GM12878 (cell line): ENCODE data around the gene EFNA2. TPM values are rescaled to one million over a fixed set of nuclear protein-coding genes. Genes with fewer than 3 reads are reported as not detected.

Source experiments
- ATAC-seq: fragments of 200-7000 bp; cut with Tn5 transposase; 3 replicates; pipeline ENCODE4 v1.9.1; 2020; ENCODE audit warnings: mild to moderate bottlenecking, moderate library complexity
- BruUV-seq: library from RNA; stranded (reverse); fragments of 400-500 nt; replicated peaks from 2 replicates; lab custom pipeline; 2021; lab: Mats Ljungman, UMichigan
- CTCF ChIA-PET: fragments of 300-600 bp; sonication (Branson Sonifier 250); formaldehyde crosslinking; extraction: SDS; loops from one replicate; lab custom pipeline; 2021; ENCODE audit warnings: inconsistent platforms; lab: Yijun Ruan, JAX
- POLR2A ChIA-PET: fragments of 350-600 bp; formaldehyde crosslinking; extraction: SDS; loops from one replicate; lab custom pipeline; 2021; ENCODE audit warnings: inconsistent platforms; lab: Charles Lee
- RAD21 ChIA-PET: fragments of 300-600 bp; sonication (Branson Sonifier 250); formaldehyde crosslinking; loops from one replicate; lab custom pipeline; 2023; ENCODE audit warnings: antibody characterized with exemption; ENCODE audit not compliant: unreplicated experiment; lab: Charles Lee
- SMC1A ChIA-PET: fragments of 300-600 bp; sonication (Branson Sonifier 250); formaldehyde crosslinking; loops from one replicate; lab custom pipeline; 2023; ENCODE audit not compliant: unreplicated experiment, uncharacterized antibody; lab: Charles Lee
- DNase-seq: peaks from one replicate; pipeline ENCODE4 v3.0.0-alpha.2; 2011; ENCODE audit warnings: low read depth, low spot score
- FAIRE-seq: peaks from 3 replicates; lab custom pipeline; 2011; peaks lifted over from hg19 to GRCh38; lab: Jason Lieb, UNC
- H2AFZ ChIP-seq: 2 replicates; pipeline ENCODE4 v1.6.0; 2011; ENCODE audit warnings: low read depth, low read length, control low read depth; ENCODE audit not compliant: control insufficient read depth
- H3K27ac ChIP-seq: 2 replicates; pipeline ENCODE4 v1.5.1; 2011; ENCODE audit warnings: control low read depth; ENCODE audit not compliant: control insufficient read depth, insufficient read depth
- H3K27me3 ChIP-seq, 2 experiments: replicated peaks in 1 of 2; 2 replicates each; pipeline versions ENCODE4 v1.6.0 to v1.6.1; 2011; ENCODE audit warnings: low read length in 1 of 2; ENCODE audit not compliant: control insufficient read depth in 2 of 2, insufficient read depth in 2 of 2
- H3K36me3 ChIP-seq, 2 experiments: 2 replicates each; pipeline ENCODE4 v1.5.1; 2011; ENCODE audit warnings: low read length in 1 of 2; ENCODE audit not compliant: control insufficient read depth in 2 of 2, insufficient read depth in 2 of 2
- H3K4me1 ChIP-seq: 2 replicates; pipeline ENCODE4 v1.6.1; 2011; ENCODE audit warnings: mild to moderate bottlenecking, low read length, moderate library complexity, mixed read lengths; ENCODE audit not compliant: control insufficient read depth, insufficient read depth
- H3K4me2 ChIP-seq: 2 replicates; pipeline ENCODE4 v1.6.0; 2011; ENCODE audit warnings: control low read depth; ENCODE audit not compliant: control insufficient read depth, insufficient read depth
- H3K4me3 ChIP-seq: fragments of 200-600 bp; sonication (generic); 2 replicates; pipeline ENCODE4 v1.5.1; 2016
- H3K79me2 ChIP-seq: 2 replicates; pipeline ENCODE4 v1.6.0; 2011; ENCODE audit warnings: low read length; ENCODE audit not compliant: control insufficient read depth, insufficient read depth
- H3K9ac ChIP-seq: 2 replicates; pipeline ENCODE4 v1.8.0; 2011; ENCODE audit warnings: low read length, control low read depth, mixed read lengths; ENCODE audit not compliant: control insufficient read depth, insufficient read depth
- H3K9me3 ChIP-seq: replicated peaks from 3 replicates; pipeline ENCODE4 v1.5.1; 2011; ENCODE audit warnings: mild to moderate bottlenecking, low read length; ENCODE audit not compliant: control insufficient read depth, insufficient read depth
- H4K20me1 ChIP-seq: 2 replicates; pipeline ENCODE4 v1.6.0; 2011; ENCODE audit not compliant: control insufficient read depth, insufficient read depth
- BHLHE40 ChIP-seq, 2 experiments: fragments of 450-650 bp in 1 of 2; IDR thresholded peaks; 2 replicates each; pipeline ENCODE4 v1.6.1; 2011 to 2017; ENCODE audit warnings: low read depth in 2 of 2, borderline replicate concordance in 1 of 2, improper control_type of control experiment in 1 of 2, low read length in 1 of 2, mild to moderate bottlenecking in 1 of 2
- MLLT1 ChIP-seq: fragments of 450-650 bp; IDR thresholded peaks from 2 replicates; pipeline ENCODE4 v1.6.1; 2016; ENCODE audit warnings: mild to moderate bottlenecking
- MTA2 ChIP-seq: fragments of 450-650 bp; IDR thresholded peaks from 2 replicates; pipeline ENCODE4 v1.6.1; 2016; ENCODE audit warnings: low read depth, mild to moderate bottlenecking, moderate library complexity
- PAX5 ChIP-seq: IDR thresholded peaks from 2 replicates; pipeline ENCODE4 v1.6.1; 2011; ENCODE audit warnings: low read depth, low read length, borderline replicate concordance
- STAT1 ChIP-seq: fragments of 450-650 bp; conservative IDR thresholded peaks from 2 replicates; pipeline ENCODE4 v1.6.1; 2014; ENCODE audit warnings: antibody characterized with exemption, mild to moderate bottlenecking
- WGBS: methylation state at CpG from one replicate; pipeline ENCODE4 v1.1.6; 2016; ENCODE audit warnings: low lambda C conversion rate; ENCODE audit not compliant: insufficient replicate concordance, insufficient coverage; ENCODE audit errors: missing lambda C conversion rate; 5-methylcytosine and 5-hydroxymethylcytosine counted together
- in situ Hi-C: fragments of 300-500 bp; cut with MboI; formaldehyde crosslinking; loops from 9 replicates; pipeline ENCODE4 v1.14.3; 2018; ENCODE audit warnings: mixed read lengths
- intact Hi-C: fragments of 100-400 bp; cut with micrococcal nuclease; formaldehyde crosslinking; loops from one replicate; pipeline ENCODE4 v1.14.2; 2022; ENCODE audit not compliant: unreplicated experiment
- polyA plus RNA-seq, 11 experiments: library from polyadenylated mRNA; depleted of rRNA in 4 of 11; unstranded in 6 of 11; stranded (reverse) in 5 of 11; fragments of >200 nt; fragmentation: Nextera tagmentation in 4 of 11; fragmentation: Illumina TruSeq in 1 of 11; extraction: Ambion mirVana in 4 of 11; extraction: Trizol in 1 of 11; gene quantifications; 1 replicate in 1 of 11; 2 replicates in 10 of 11; pipeline versions ENCODE4 v1.2.1 to v1.2.3, GENCODE V29; 2011 to 2016; ENCODE audit warnings: inconsistent platforms in 2 of 11, missing spikeins in 2 of 11, low read depth in 1 of 11
- total RNA-seq, 4 experiments: library from RNA; depleted of rRNA in 3 of 4; stranded (reverse); fragments of >200 nt in 3 of 4; fragmentation: Illumina TruSeq in 1 of 4; extraction: Trizol in 1 of 4; gene quantifications; 2 replicates each; pipeline versions ENCODE4 v1.2.1 to v1.2.3, GENCODE V29; 2013 to 2021
- TF ChIP-seq, protein P1 (sequence below): fragments of 450-650 bp; IDR thresholded peaks from 2 replicates; pipeline ENCODE4 v1.6.1; 2016; ENCODE audit warnings: mild to moderate bottlenecking, moderate library complexity, borderline replicate concordance
- TF ChIP-seq, protein P2 (sequence below): fragments of 450-650 bp; formaldehyde crosslinking; IDR thresholded peaks from 2 replicates; pipeline ENCODE4 v1.5.0; 2022; ENCODE audit warnings: mild to moderate bottlenecking, missing genetic modification characterization

EFNA2 gene
- total and polyA plus RNA-seq, 10 of the 15 experiments (the other 5 are each of a cell fraction or from before 2014, with no cell fraction given), result not detected

- TF ChIP-seq BHLHE40 (IDR thresholded peaks at IDR 0.05; ENCODE audit: borderline replicate concordance in 1 of 2, low read depth in 2 of 2, low read length in 1 of 2) (peak in 1 of 2 experiments; percentile 98; a peak in 2 of 4 replicates), MTA2 (0 out of 2 replicates have a peak, but pooled peaks have one; percentile 11), PAX5 (peak; percentile 99)
These were observed 17.2 kb upstream of the EFNA2 start (continued) for GRCh38 chr19:1268226-1269064.

DNA sequence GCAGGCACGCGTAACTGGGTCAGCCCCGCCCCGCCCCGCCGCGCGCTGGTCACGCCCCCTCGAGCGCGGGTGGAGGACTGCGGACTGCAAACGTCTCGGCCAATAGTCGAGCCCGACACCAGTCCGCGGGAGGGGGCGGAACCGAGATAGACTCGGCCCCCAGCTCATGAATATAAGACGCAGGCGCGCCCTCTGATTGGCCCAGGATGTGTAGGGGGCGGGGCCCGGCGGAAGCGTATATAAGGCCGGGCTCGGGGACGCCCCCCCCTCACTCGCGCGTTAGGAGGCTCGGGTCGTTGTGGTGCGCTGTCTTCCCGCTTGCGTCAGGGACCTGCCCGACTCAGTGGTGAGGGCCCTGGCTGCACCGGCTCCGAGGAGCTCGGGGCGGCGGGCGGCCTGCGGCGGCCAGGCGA, 16.6 kb upstream of the EFNA2 start, which contains the start of gene CIRBP:
Gene CIRBP, plus strand, starts transcription at position 268 of the 413 bp plus-strand sequence. CDS start 1,602 bp downstream, outside the sequence.
- no TSS peak for BruUV-seq
- peak; percentile 96 for FAIRE-seq
- TF ChIP-seq, protein P1, sequence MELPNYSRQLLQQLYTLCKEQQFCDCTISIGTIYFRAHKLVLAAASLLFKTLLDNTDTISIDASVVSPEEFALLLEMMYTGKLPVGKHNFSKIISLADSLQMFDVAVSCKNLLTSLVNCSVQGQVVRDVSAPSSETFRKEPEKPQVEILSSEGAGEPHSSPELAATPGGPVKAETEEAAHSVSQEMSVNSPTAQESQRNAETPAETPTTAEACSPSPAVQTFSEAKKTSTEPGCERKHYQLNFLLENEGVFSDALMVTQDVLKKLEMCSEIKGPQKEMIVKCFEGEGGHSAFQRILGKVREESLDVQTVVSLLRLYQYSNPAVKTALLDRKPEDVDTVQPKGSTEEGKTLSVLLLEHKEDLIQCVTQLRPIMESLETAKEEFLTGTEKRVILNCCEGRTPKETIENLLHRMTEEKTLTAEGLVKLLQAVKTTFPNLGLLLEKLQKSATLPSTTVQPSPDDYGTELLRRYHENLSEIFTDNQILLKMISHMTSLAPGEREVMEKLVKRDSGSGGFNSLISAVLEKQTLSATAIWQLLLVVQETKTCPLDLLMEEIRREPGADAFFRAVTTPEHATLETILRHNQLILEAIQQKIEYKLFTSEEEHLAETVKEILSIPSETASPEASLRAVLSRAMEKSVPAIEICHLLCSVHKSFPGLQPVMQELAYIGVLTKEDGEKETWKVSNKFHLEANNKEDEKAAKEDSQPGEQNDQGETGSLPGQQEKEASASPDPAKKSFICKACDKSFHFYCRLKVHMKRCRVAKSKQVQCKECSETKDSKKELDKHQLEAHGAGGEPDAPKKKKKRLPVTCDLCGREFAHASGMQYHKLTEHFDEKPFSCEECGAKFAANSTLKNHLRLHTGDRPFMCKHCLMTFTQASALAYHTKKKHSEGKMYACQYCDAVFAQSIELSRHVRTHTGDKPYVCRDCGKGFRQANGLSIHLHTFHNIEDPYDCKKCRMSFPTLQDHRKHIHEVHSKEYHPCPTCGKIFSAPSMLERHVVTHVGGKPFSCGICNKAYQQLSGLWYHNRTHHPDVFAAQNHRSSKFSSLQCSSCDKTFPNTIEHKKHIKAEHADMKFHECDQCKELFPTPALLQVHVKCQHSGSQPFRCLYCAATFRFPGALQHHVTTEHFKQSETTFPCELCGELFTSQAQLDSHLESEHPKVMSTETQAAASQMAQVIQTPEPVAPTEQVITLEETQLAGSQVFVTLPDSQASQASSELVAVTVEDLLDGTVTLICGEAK, result no peak
- TF ChIP-seq STAT1 (no peak; the same call in 1 of the 2 replicates), MLLT1 (no peak), BHLHE40 (IDR thresholded peaks at IDR 0.05; ENCODE audit: borderline replicate concordance in 1 of 2, low read depth in 2 of 2, low read length in 1 of 2) (peak in 1 of 2 experiments; percentile 99; a peak in 2 of 4 replicates)
- TF ChIP-seq, protein P2, sequence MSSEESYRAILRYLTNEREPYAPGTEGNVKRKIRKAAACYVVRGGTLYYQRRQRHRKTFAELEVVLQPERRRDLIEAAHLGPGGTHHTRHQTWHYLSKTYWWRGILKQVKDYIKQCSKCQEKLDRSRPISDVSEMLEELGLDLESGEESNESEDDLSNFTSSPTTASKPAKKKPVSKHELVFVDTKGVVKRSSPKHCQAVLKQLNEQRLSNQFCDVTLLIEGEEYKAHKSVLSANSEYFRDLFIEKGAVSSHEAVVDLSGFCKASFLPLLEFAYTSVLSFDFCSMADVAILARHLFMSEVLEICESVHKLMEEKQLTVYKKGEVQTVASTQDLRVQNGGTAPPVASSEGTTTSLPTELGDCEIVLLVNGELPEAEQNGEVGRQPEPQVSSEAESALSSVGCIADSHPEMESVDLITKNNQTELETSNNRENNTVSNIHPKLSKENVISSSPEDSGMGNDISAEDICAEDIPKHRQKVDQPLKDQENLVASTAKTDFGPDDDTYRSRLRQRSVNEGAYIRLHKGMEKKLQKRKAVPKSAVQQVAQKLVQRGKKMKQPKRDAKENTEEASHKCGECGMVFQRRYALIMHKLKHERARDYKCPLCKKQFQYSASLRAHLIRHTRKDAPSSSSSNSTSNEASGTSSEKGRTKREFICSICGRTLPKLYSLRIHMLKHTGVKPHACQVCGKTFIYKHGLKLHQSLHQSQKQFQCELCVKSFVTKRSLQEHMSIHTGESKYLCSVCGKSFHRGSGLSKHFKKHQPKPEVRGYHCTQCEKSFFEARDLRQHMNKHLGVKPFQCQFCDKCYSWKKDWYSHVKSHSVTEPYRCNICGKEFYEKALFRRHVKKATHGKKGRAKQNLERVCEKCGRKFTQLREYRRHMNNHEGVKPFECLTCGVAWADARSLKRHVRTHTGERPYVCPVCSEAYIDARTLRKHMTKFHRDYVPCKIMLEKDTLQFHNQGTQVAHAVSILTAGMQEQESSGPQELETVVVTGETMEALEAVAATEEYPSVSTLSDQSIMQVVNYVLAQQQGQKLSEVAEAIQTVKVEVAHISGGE (CRISPR knock-in tag), result no peak

More for the DNA sequence above, 16.6 kb upstream of the EFNA2 start, which contains the start of gene CIRBP:
- ATAC-seq (peak; percentile 70), DNase-seq (peak; percentile 86)
- Histone ChIP-seq H3K36me3 (peaks cover 25 to 27% of the 10 kb centered on the region in 2 experiments), H3K9ac (peak within 1 kb of the TSS; percentile 98), H3K9me3 (no peaks in the 10 kb centered on the region), H4K20me1 (no peaks in the 10 kb centered on the region; the same call in 1 of the 2 replicates), H3K4me1 (peaks cover 47% of the 10 kb centered on the region), H2AFZ (no peak within 1 kb of the TSS; the same call in 1 of the 2 replicates), H3K4me2 (peak within 1 kb of the TSS; percentile 99), H3K27me3 (no peaks in the 10 kb centered on the region), H3K27ac (peak within 1 kb of the TSS; percentile 98), H3K4me3 (peak within 1 kb of the TSS; percentile 98), H3K79me2 (peaks cover 45% of the 10 kb centered on the region)
- ChIA-PET CTCF (interaction anchor here (0.6 to 7.2 kb wide), 7 partner anchors 10 to 250 kb away, joined by 3 to 363 read pairs (median 3); partner anchors contain the start of genes ABCA7 and ATP5F1D), POLR2A (interaction anchor here (0.5 to 8.7 kb wide), 20 partner anchors 9 to 405 kb away, joined by 3 to 184 read pairs (median 4); partner anchors contain the start of genes ARHGAP45, ATP5F1D and SBNO2), RAD21 (interaction anchor here (0.5 to 5.1 kb wide), 9 partner anchors 9 to 211 kb away, joined by 3 to 336 read pairs (median 5); partner anchors contain the start of gene ATP5F1D), SMC1A (interaction anchor here (0.6 to 7.3 kb wide), 3 partner anchors 13 to 95 kb away, joined by 3 to 172 read pairs (median 3); partner anchors contain the start of gene ATP5F1D)
- in situ Hi-C loops (loop anchor here (10.0 kb wide), 1 partner anchor 816 kb away; no protein-coding TSS in a partner anchor), intact Hi-C loops (loop anchor here (1.0 kb wide), 1 partner anchor 9 kb away; no protein-coding TSS in a partner anchor)
- WGBS, result under 1% methylated on average over 39 of the region's 50 CpGs
